Endodermal cell (in vitro differentiated cells): ENCODE measurements around the gene PCBP3. TPM values are rescaled to one million over a fixed set of nuclear protein-coding genes. Genes with fewer than 3 reads are reported as not detected.

Source experiments
- DNase-seq: peaks from one replicate; pipeline ENCODE4 v3.0.0-alpha.2; 2017
- H3K27ac ChIP-seq: 2 replicates; pipeline ENCODE4 v1.5.1; 2013; ENCODE audit warnings: mild to moderate bottlenecking, low read depth, low read length, moderate library complexity
- H3K27me3 ChIP-seq: 2 replicates; pipeline ENCODE4 v1.6.1; 2013; ENCODE audit warnings: mild to moderate bottlenecking, low read length, moderate library complexity; ENCODE audit not compliant: insufficient read depth, control insufficient read depth, poor library complexity, severe bottlenecking
- H3K36me3 ChIP-seq: 2 replicates; pipeline ENCODE4 v1.7.0; 2013; ENCODE audit warnings: mild to moderate bottlenecking, low read length, moderate library complexity; ENCODE audit not compliant: control insufficient read depth, insufficient read depth
- H3K4me1 ChIP-seq: one replicate; pipeline ENCODE4 v1.7.0; 2013; ENCODE audit warnings: low read length; ENCODE audit not compliant: control insufficient read depth, insufficient read depth
- H3K4me3 ChIP-seq: 2 replicates; pipeline ENCODE4 v1.5.1; 2013; ENCODE audit warnings: mild to moderate bottlenecking, low read length, moderate library complexity
- H3K9ac ChIP-seq: 2 replicates; pipeline ENCODE4 v1.6.1; 2013; ENCODE audit warnings: mild to moderate bottlenecking, low read length, moderate library complexity; ENCODE audit not compliant: poor library complexity, severe bottlenecking; ENCODE audit errors: extremely low read depth
- H3K9me3 ChIP-seq: 2 replicates; pipeline ENCODE4 v1.6.1; 2013; ENCODE audit warnings: mild to moderate bottlenecking, low read length, moderate library complexity; ENCODE audit not compliant: control insufficient read depth
- H3K27ac Mint-ChIP-seq: 2 replicates; pipeline ENCODE4 v1.8.0; 2020; ENCODE audit warnings: mixed read lengths
- H3K27me3 Mint-ChIP-seq: 2 replicates; pipeline ENCODE4 v1.8.0; 2021; ENCODE audit warnings: mild to moderate bottlenecking, mixed read lengths; ENCODE audit not compliant: insufficient read depth
- H3K36me3 Mint-ChIP-seq: 2 replicates; pipeline ENCODE4 v1.8.0; 2020; ENCODE audit warnings: low read depth, mixed read lengths
- H3K4me1 Mint-ChIP-seq: 2 replicates; pipeline ENCODE4 v1.8.0; 2020; ENCODE audit warnings: mixed read lengths
- H3K4me3 Mint-ChIP-seq: 2 replicates; pipeline ENCODE4 v1.8.0; 2020; ENCODE audit warnings: mild to moderate bottlenecking, moderate library complexity, mixed read lengths
- H3K9me3 Mint-ChIP-seq: 2 replicates; pipeline ENCODE4 v1.8.0; 2020; ENCODE audit warnings: mild to moderate bottlenecking, mixed read lengths
- CTCF ChIP-seq: fragments of 200-600 bp; sonication (generic); conservative IDR thresholded peaks from 2 replicates; pipeline ENCODE4 v1.5.0; 2021; ENCODE audit warnings: antibody characterized with exemption, mild to moderate bottlenecking
- WGBS, 2 experiments: methylation state at CpG; one replicate each; pipeline versions ENCODE4 v1.1.5 to v1.1.7; 2013; ENCODE audit warnings: missing lambda C conversion rate in 2 of 2, mixed read lengths in 1 of 2; ENCODE audit not compliant: insufficient coverage in 1 of 2, insufficient read length in 1 of 2; 5-methylcytosine and 5-hydroxymethylcytosine counted together
- total RNA-seq, 2 donors: library from RNA; stranded (reverse); fragmentation: NEBNext Ultra II Directional in 1 of 2; extraction: Animal tissue kit (Norgen Biotek cat#: 25700) in 1 of 2; gene quantifications; 2 replicates in 1 of 2; 3 replicates in 1 of 2; pipeline ENCODE4 v1.2.1, GENCODE V29; 2021

PCBP3 gene
- total RNA-seq, 2 donors from 2014 or later, result 2.1 to 10.6 TPM

DNA sequence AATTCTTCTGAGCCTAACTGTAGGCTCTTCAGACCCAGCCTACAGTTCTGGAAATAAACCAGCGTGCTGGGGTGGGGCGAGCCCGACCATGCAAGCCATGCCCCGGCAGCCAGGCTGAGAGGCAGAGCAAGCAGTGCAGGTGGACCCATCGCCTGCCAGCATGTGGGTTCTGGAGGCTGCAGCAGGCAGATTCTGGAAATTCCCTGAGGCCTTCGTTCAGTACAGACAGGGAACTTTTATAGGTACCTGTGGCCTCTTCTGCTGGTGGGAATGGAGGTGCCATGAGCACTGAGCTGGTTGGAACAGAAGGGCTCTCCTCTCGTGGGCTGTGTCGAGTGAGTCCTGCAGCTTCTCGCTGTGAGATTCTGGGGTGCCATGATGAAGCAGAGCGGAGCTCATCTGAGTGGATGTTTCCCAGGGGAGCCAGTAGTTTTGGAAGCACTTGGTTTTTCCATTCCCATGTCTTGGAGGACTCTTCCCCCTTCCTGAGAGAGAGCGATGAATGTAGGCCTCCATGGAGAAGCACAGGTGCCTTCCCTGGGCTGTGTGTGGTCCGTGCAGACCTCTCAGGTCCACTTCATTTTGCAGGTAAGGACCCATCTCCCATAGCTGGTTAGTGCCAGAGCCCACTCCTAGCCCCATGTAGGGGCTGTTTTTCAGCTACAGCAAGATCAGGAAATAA is 94.1 kb downstream of the PCBP3 start:
- Histone ChIP-seq H3K4me1 (no peaks in the 10 kb centered on the region), H3K27ac (no peak overlapping the region), H3K36me3 (no peaks in the 10 kb centered on the region), H3K9me3 (no peaks in the 10 kb centered on the region), H3K4me3 (no peak overlapping the region), H3K9ac (no peak overlapping the region), H3K27me3 (no peaks in the 10 kb centered on the region)
- no peak overlapping the region for H3K27ac Mint-ChIP-seq
- H3K4me3 Mint-ChIP-seq, result no peak overlapping the region
- 89 to 92% methylated on average over 9 to 12 of the region's 12 CpGs for whole genome bisulfite sequencing, 2 experiments
- no peaks in the 10 kb centered on the region for H3K27me3 Mint-ChIP-seq
- no peaks in the 10 kb centered on the region for H3K36me3 Mint-ChIP-seq
- TF ChIP-seq CTCF, result no peak
- no peak for DNase-seq
- no peaks in the 10 kb centered on the region for H3K4me1 Mint-ChIP-seq
- H3K9me3 Mint-ChIP-seq, result no peaks in the 10 kb centered on the region

- Histone ChIP-seq H3K4me3 (no peak overlapping the region), H3K36me3 (no peaks in the 10 kb centered on the region), H3K27ac (no peak overlapping the region), H3K9ac (no peak overlapping the region), H3K9me3 (no peaks in the 10 kb centered on the region), H3K27me3 (no peaks in the 10 kb centered on the region), H3K4me1 (no peaks in the 10 kb centered on the region)
- Mint-ChIP-seq H3K9me3 (no peaks in the 10 kb centered on the region), H3K4me3 (no peak overlapping the region), H3K4me1 (no peaks in the 10 kb centered on the region), H3K36me3 (no peaks in the 10 kb centered on the region), H3K27me3 (no peaks in the 10 kb centered on the region), H3K27ac (no peak overlapping the region)
- WGBS, 2 experiments, result 88% methylated on average over 2 to 5 of the region's 5 CpGs
- DNase-seq, result no peak
- no peak for TF ChIP-seq CTCF
Observed at GRCh38 chr21:45739218-45740087, 95.9 kb downstream of the PCBP3 start.

DNA sequence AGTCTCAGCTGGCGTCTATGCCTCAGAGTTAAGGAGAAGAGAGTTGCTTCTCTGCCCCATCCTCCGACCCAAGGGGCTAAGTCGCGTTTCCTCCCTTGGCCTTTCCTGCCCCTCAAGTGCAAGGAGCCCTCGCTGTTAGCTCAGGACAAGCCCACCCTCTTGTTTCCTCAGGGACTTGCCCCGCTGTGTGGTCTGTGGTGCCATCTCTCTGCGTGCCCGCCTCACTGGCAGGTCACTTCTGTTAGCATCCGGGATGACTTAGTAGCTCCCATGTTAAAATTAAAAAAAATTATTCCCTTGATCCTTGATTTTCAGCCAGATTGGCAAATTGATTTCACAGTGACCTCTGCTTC is 96.5 kb downstream of the PCBP3 start:
- Mint-ChIP-seq H3K36me3 (peaks cover 4% of the 10 kb centered on the region), H3K27me3 (no peaks in the 10 kb centered on the region), H3K27ac (no peak overlapping the region), H3K4me1 (no peaks in the 10 kb centered on the region), H3K9me3 (peaks cover under 1% of the 10 kb centered on the region), H3K4me3 (no peak overlapping the region)
- Histone ChIP-seq H3K4me3 (no peak overlapping the region), H3K4me1 (no peaks in the 10 kb centered on the region), H3K36me3 (no peaks in the 10 kb centered on the region), H3K27me3 (no peaks in the 10 kb centered on the region), H3K9me3 (no peaks in the 10 kb centered on the region), H3K9ac (no peak overlapping the region), H3K27ac (no peak overlapping the region)
- DNase-seq, result no peak
- WGBS, 2 experiments, result 90 to 93% methylated on average over 9 of the region's 9 CpGs
- no peak for TF ChIP-seq CTCF
